GM18507 (cell line): ENCODE results near the gene TAS2R60.
"Not testable (repeated sequence)": the region's sequence is repeated elsewhere in the genome, so short reads cannot be mapped to it uniquely, and the experiment has no call there.

Source experiments
- DNase-seq: peaks from one replicate; pipeline ENCODE4 v3.0.0; 2011; ENCODE audit warnings: low read depth; ENCODE audit not compliant: insufficient read length; ENCODE audit errors: extremely low spot score
- FAIRE-seq: peaks from 2 replicates; lab custom pipeline; 2011; peaks lifted over from hg19 to GRCh38; lab: Jason Lieb, UNC

Gene TAS2R60

DNA sequence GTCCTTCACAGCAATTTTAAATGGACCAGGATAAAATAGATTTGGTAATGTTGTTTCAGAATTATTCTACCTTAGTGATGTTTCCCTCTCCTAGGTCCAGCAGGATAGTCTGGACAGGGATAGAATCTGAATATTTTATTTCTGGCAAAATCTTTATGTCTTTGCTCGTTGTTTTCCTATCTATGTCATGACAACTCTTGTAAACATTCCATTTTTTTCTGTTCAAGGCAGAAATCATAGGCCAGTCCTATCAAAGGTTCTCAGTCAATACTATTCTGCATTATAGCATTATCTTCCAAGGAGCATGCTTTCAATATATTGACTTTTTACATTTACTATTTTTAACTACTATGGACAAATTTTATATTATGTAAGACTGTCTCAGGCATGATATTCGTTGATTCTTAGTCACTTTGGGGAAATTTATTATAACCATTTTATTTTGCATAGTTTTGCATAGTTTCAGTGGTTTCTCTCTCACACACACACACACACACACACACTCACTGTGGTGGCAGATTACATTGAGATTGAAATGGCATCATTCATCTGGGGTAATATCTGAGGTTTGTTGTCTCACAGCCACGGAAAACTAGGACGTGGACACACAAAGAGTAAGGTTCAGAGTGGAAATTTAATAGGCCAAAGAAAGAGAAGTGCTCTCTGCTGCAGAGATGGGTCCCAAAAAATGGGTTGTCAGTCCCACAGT is 17.2 kb downstream of the TAS2R60 start:
- no peak for FAIRE-seq
- DNase-seq, result no peak

DNA sequence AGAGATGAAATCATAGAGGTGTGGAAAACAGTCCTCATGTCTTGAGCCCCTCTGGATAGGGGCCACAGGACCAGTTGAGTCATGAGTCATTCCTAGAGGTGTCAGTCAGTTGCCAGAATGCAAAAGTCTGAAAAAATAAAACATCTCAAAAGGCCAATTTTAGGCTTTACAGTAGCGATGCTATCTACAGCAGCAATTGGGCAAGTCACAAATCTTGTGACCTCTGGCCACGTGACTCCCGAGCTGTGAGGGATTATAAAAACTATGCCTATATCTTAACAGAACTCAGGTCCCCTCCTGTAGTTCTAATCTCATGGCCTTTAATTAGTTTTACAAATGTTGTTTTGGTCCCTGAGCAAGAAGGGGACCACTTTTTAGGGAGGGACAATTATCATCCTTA is 18.8 kb downstream of the TAS2R60 start:
- DNase-seq (no peak), FAIRE-seq (no peak)

DNA sequence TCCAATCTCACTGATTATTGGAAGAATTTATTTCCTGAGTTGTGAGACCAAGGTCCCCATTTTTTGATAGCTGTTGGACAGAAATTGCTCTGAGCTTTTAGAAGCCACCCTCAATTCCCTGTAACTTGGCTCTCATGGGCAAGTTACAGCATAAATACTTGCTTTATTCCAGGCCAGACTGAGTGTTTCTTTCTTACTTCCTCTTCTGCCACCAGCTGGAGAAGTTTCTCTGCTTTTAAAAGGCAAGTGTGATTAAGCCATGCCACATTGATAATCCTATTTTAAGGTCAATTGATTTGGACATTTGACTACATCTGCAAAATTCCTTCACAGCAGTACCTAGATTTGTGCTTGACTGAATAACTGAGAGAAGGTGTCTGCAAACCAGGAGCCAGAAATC is 20.3 kb downstream of the TAS2R60 start:
- no peak for FAIRE-seq
- no peak for DNase-seq

- DNase-seq, result no peak
- FAIRE-seq, result no peak
These were observed 20.7 kb downstream of the TAS2R60 start for GRCh38 chr7:143463957-143464356.

GRCh38 chr7:143467724-143468123 is 24.5 kb downstream of the TAS2R60 start:
- FAIRE-seq, result no peak

DNA sequence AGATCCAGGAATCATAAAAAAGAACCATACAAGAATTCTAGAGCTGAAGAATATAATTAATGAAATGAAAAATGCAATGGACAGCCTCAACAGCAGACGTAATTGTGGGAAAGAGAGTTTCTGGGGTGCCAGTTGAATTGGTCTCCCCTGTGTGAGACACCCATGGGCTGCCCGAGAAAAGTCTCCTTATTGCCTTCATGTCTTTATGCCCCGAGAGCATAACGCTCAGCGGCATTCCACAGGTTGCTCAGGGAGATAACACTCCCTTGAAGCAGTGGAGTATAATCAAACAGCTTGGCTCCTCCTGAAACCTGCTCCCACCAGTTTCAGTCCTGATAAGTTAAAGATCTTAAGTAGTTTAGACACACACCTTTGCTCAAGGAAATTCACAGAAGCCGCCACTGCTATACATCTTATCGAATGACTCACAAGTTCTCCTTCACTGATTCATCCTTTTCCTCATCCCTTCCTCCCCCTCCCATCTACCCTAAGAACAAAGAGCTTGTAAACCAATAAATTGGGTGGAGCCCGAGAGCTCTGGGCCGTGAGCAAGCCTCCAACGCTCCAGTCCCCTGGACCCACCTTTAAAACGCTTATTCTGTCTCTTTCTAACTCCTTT is 28.9 kb downstream of the TAS2R60 start:
- not testable (repeated sequence) for DNase-seq, FAIRE-seq

More at GRCh38 chr7:143467724-143468123, 24.5 kb downstream of the TAS2R60 start:
- DNase-seq, result no peak

GRCh38 chr7:143477501-143478150 is 34.4 kb downstream of the TAS2R60 start, which contains the start of gene TAS2R41:
TSS of gene TAS2R41 (plus strand) at chr7:143477873. CDS start at chr7:143477873, 0 bp downstream.
- DNase-seq (no peak), FAIRE-seq (no peak)

- no peak for FAIRE-seq
These were observed 36.0 kb downstream of the TAS2R60 start for GRCh38 chr7:143479055-143479766.

DNA sequence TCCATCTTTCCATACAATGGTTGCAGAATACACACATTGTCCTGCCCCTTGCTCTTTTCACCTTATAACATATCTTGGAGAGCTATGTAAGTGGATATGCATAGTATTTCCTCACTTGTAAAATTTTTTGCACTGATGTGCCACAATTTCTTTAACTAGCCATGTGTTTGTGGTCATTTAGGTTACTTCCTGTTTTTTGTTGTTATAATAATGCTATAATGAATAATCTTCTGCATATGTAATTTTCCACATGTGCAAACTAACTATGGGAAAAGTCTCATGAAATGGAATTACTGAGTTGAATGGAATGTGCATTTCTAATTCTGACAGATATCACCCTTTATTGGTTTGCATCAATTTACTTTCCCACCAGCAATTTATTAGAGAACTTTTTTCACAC is 37.2 kb downstream of the TAS2R60 start:
- DNase-seq, result no peak
- FAIRE-seq, result no peak

More at GRCh38 chr7:143479055-143479766, 36.0 kb downstream of the TAS2R60 start:
- no peak for DNase-seq

DNA sequence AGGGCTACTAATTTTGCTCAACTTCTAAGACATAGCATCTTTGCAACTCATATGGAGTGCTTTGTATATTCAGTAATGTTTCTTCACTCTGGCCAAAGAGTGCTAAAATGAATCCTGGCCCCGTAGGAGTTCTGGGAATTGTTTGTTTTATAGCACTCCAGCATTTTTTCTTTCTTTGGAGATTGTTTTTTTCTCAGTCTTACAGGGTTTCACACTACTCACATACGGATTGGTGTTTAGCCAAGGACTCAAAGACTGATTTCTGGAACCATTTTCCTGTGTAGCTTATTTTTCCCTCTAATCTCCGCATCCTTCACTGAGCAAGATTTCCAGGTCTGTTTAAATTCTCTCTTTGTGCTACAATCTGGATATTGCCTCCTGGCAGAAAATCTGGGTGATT is 40.9 kb downstream of the TAS2R60 start:
- no peak for FAIRE-seq
- DNase-seq, result no peak

- DNase-seq, result no peak
- FAIRE-seq, result no peak
These were observed 41.8 kb downstream of the TAS2R60 start for GRCh38 chr7:143485094-143485493.

- no peak for FAIRE-seq
- no peak for DNase-seq
These were observed 42.2 kb downstream of the TAS2R60 start for GRCh38 chr7:143485500-143485899.

- not testable (repeated sequence) for FAIRE-seq, DNase-seq
These were observed 43.0 kb downstream of the TAS2R60 start for GRCh38 chr7:143486266-143486665.

DNA sequence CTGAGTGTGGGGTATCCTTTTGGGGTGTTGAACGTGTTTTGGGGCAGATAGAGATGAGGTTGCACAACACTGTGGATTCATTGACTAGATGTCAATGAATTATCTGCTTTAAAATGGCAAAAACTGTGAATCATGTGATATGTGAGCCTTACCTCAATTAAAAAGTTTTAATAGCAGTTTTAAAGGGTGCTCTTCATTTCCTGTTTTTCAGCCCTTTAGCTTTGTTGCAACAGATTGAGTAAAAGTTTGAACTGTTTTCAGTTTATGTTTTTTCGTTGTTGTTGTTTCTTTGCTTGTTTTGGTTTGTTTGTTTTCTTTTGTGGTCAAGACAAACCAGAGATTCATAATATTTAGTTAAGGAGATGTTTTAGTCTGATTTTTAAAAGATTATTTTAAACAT is 43.8 kb downstream of the TAS2R60 start:
- DNase-seq (no peak), FAIRE-seq (no peak)

DNA sequence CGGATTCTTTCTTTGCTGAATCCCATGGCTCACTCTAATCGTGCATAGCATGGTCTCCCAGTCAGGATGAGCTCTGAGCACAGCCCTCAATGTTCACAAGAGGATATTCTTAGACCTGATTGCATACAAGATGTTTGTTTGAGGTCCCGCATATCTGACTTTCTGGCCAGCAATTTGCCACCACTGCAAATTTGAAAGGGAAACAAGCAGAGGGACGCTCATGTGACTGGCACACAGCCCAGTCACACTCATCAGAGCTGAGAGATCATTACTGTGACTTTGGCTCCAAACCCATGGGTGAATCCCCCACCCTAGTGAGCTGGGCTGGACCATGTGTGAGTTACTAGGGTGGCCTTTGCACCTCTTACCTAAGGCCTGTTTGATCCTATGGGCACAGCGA is 44.3 kb downstream of the TAS2R60 start:
- FAIRE-seq, result no peak
- no peak for DNase-seq

DNA sequence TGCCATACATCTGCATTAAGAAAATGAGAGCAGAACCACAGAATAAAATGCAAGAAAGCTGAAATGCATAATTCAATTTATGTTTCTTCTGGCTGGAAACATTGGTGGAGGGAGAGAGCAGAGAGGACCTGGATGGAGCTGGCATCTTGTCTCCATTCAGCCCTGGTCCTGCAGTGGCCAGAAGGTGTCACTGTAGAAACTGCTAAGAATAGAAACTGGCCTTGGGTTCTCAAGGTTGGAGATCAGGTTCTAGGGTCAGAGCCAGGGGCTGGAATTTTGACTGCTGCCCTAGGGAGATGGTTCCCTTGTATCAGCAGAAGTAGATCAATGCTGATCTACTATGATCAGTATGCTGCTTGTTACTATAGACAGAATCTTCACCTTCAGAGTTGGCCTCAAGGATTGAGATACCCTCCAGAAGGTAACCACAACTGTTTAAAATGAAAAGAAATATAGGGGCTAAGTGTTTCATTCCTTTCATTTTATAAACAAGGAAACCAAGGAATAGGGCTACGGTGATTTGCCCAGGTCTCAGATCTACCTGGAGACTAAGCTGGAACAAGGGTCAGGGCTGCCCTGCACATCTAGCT is 47.6 kb downstream of the TAS2R60 start:
- no peak for DNase-seq
- FAIRE-seq, result no peak

DNA sequence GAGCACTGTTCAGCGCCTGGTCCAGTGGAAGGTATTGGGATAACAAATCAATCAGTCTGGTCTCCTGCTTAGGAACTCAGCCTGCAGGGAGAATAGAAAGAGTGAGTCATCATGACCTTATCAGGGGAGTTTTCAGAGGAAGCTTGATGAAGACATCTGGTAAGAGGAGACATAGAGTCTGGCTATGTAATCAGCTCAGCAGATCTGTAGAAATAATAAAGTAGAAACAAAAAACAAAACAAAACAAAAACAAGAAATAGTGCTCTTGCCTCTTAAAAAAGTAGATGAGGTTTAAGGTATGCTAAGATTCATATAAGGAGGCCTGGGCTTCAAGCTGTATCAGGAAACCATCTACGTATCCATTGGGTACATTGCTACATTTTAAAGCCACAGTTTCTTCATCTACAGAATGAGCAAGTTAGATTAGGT is 48.8 kb downstream of the TAS2R60 start:
- DNase-seq, result no peak
- FAIRE-seq, result no peak

DNA sequence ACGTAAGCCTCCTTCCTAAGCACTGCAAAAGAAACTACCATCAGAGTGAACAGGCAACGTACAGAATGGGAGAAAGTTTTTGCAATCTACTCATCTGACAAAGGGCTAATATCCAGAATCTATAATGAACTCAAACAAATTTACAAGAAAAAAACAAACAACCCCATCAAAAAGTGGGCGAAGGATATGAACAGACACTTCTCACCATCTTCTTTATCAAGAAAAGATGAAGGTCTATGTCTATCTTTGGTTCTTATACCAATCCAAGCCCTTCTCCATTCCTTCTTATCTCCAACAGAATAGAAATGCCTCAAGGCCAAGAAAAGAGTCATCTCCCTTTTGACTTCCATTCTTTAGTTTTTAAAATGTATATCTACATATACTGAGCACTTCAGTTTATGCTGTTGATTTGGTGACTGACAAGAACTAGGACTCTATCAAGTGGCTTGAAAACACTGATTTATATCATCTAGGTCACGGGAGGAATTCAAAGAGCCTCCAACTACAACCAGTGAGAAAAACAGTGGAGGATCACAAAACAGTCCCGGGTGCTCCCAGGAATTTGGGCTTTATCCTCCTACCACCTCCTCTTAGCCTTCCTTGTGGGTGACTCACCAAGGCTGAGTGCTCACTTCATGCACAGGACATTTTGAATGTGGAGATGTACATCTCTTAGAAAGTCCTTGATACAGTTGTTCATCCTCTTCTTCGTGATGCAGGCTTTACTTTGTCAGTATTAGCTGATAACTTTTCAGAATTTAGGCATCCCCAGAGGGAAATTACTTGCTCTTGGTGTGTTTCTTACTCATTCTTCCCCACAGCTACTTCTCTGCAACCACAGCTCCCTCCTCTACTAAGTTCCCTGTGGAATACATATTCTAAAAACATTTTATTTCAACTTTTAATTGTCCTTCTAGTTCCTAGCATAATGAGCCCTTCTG is 49.8 kb downstream of the TAS2R60 start:
- no peak for DNase-seq
- no peak for FAIRE-seq

DNA sequence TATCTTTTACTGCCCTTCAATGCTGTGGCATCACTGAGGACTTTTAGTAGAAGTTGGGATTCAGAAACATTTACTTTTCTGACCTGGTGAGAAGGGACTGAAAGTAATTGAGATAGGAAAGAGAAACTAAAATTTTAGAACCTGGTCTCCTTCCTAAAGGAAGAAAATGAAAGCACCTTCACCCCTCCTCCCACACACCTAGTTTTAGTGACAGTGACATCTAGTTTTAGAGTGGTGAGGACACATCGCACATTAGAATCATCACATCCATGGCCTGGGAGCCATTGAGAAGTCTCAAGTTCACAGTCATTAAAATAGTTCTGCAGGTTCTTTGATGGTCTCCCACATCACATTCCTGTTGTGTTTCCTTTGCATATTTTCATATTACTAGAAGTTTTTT is 50.5 kb downstream of the TAS2R60 start:
- FAIRE-seq (no peak), DNase-seq (no peak)
